GM10266 (cell line): ENCODE data around the gene MAP2K5.
A peak's percentile ranks its signal among the peaks of the same experiment; 100 is the strongest.

Experiments used
- DNase-seq: peaks from one replicate; pipeline ENCODE4 v3.0.0; 2012; ENCODE audit errors: extremely low spot score
- TF ChIP-seq, protein P1 (sequence below): IDR thresholded peaks from 2 replicates; pipeline ENCODE4 v1.5.1; 2012; ENCODE audit warnings: mild to moderate bottlenecking, low read depth; ENCODE audit not compliant: control insufficient read depth, insufficient read depth; ENCODE audit errors: missing control alignments

Gene MAP2K5

DNA sequence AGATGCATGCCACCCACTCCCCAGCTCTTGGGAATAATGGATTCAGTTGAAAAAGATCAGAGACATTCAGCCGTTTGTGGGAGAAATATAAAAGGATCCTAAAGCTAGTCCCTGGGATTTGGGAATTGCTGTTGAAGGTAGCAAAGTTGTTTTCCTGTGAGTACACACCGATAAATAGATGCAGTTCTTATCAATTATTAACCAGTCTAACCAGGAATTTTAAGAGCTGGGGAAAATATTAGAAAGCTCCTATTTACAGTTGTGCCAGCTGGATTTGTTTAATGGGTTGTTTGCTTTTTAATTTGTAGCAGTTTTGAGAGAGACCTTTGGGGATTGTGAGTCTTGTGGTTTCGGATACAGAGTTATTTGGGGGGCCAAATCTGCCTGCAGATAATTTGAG is 238.6 kb downstream of the MAP2K5 start:
- no peak for DNase-seq
- TF ChIP-seq, protein P1, sequence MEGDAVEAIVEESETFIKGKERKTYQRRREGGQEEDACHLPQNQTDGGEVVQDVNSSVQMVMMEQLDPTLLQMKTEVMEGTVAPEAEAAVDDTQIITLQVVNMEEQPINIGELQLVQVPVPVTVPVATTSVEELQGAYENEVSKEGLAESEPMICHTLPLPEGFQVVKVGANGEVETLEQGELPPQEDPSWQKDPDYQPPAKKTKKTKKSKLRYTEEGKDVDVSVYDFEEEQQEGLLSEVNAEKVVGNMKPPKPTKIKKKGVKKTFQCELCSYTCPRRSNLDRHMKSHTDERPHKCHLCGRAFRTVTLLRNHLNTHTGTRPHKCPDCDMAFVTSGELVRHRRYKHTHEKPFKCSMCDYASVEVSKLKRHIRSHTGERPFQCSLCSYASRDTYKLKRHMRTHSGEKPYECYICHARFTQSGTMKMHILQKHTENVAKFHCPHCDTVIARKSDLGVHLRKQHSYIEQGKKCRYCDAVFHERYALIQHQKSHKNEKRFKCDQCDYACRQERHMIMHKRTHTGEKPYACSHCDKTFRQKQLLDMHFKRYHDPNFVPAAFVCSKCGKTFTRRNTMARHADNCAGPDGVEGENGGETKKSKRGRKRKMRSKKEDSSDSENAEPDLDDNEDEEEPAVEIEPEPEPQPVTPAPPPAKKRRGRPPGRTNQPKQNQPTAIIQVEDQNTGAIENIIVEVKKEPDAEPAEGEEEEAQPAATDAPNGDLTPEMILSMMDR = no peak

GRCh38 chr15:67781907-67782690 is 239.6 kb downstream of the MAP2K5 start:
- no peak for DNase-seq
- TF ChIP-seq, protein P1 = no peak

- TF ChIP-seq, protein P1 = no peak
- no peak for DNase-seq
These were observed 240.1 kb downstream of the MAP2K5 start for GRCh38 chr15:67782691-67782991.

DNA sequence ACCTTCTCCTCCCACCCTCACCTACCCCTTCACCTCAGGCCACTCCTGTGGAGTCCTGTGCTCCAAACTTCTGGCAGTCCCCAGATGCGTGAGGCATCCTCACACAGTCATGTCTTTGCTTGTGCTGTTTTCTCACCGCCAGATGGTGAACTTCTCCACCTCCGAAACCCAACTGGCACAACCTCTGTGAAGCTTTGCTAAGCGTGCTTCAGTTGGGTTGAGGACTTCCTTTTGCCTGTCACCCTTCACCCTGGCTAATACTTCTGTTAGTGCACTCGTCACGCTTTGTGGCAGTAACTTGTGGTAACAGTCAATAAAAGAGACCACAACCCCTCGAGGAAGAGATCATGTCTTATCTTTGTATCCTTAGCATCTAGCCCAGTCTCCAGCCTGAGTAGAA is 240.8 kb downstream of the MAP2K5 start:
- TF ChIP-seq, protein P1 = peak; percentile 46
- DNase-seq = no peak

DNA sequence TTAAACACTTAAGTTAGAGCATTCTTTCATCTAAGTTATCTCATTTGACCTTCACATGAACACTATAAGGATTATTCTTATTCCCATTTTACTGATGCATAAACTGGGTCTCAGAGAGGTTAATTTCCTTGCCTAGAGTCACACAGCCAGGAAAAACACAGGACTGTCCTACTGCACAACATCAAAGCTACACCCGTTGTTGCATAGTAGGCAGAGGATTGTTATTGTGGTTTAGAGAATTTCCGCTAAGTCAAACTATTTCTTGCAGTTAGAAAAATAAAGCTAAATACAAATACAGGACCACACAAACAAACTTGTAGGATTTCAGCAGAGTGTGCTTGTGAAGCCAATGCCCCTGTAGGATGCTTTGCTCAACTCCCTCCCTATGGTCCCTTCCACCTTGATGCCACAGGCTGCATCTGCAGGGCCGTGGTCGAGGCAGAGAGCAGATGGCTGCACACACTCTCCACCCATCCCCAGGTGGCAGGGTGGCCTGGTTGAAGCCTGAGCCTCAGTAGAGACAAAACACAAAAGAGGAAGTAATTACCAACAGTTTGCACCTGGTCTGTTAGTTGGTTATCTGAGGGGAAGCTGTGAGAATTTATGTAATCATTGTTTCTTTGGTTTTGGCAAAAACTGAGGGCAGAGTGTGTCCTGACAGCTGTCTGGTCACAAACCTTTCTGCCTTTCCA is 241.7 kb downstream of the MAP2K5 start:
- TF ChIP-seq, protein P1 = no peak
- peak; percentile 49 for DNase-seq

DNA sequence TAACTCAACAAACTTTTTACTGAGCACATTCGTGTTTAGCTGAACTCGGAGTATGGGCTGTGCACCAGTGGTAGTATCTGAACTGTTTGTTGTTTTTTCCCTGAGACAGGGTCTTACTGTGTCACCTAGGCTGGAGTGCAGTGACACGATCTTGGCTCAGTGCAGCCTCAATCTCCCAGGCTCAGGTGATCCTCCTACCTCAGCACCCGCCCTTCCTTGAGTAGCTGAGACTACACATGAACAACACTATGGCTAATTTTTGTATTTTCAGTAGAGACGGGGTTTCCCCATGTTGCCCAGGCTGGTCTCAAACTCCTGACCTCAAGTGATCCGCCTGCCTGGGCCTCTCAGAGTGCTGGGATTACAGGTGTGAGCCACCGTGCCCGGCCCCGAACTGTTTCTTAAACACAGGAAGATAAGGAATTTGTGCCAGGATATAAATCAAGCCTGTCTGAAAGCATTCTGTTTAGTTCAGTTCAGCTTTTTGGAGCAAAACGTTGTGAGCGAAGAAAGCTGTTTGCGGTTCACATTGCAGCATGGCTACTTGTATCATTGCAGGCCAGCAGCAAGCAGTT is 242.4 kb downstream of the MAP2K5 start:
- TF ChIP-seq, protein P1 = no peak

DNA sequence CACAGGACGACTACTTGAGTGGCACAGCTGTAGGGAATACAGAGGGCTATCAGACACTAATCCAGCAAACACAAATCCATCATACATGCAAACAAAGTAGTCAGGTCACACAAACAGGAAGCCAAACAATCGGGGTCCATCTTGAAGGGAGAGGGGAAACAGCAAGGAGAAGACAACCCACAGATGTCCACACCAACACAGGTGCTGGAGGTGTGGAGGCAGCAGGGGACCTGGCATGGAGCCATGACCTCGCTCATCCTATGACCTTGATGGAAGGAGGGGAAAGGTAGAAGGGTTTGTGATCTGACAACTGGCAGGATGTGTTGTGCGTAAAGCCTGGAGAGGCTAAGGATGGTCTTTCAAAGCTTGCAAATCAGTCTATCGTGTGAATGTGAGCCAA is 242.9 kb downstream of the MAP2K5 start:
- TF ChIP-seq, protein P1 = no peak

More for the DNA sequence above, 242.4 kb downstream of the MAP2K5 start:
- DNase-seq = no peak

More for the DNA sequence above, 242.9 kb downstream of the MAP2K5 start:
- no peak for DNase-seq
